AG10803 (cell line): ENCODE measurements around the gene STS.

Experiments used
- DNase-seq: peaks from one replicate; pipeline ENCODE4 v3.0.0; 2010; ENCODE audit warnings: low read depth
- H3K4me3 ChIP-seq: 2 replicates; pipeline ENCODE4 v1.5.1; 2011; ENCODE audit warnings: mild to moderate bottlenecking, low read length, control low read depth
- TF ChIP-seq, protein P1 (sequence below): conservative IDR thresholded peaks from 2 replicates; pipeline ENCODE4 v1.5.1; 2011; ENCODE audit warnings: mild to moderate bottlenecking, low read length, control low read depth, inconsistent platforms

STS gene

DNA sequence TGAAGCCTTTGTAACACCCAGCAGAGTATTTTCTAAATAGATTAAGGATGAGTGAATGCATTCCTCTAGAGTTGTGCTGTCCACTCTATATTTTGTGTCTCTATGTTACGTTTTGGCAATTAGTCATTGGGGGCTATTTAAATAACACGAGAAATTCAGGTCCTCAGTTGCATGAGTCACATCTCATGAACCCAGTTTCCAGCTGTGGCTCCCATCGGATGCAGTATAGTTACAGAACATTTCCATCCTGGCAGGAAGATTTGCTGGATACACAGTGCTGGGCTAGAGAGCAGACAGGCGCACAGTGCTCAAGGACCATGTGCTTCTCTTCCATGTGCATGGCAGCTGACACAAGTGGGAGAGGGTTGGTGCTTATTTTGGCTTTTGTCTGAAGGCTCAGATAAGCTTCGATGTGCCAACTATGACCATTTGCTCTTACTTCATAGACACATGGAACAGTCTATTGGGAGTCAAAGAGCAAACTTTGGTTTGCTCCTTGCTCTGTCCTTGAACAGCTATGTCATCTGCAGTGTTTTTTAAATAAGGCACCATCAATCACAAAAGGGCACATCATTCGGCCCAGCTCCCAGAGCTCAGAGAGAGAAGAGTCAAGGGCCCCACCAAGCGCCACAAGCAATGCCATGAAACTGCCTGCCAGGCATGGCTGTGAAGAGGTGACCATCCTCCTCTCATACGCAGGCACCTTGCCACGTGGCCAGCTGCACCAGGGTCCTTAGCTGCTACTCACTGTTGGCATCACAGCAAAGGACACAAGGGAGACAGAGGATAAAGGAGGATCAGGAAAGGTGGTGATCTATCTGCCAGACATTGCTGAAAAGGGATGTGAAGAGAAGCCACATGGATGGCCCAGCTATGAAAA is 8.1 kb upstream of the STS start:
- TF ChIP-seq, protein P1, sequence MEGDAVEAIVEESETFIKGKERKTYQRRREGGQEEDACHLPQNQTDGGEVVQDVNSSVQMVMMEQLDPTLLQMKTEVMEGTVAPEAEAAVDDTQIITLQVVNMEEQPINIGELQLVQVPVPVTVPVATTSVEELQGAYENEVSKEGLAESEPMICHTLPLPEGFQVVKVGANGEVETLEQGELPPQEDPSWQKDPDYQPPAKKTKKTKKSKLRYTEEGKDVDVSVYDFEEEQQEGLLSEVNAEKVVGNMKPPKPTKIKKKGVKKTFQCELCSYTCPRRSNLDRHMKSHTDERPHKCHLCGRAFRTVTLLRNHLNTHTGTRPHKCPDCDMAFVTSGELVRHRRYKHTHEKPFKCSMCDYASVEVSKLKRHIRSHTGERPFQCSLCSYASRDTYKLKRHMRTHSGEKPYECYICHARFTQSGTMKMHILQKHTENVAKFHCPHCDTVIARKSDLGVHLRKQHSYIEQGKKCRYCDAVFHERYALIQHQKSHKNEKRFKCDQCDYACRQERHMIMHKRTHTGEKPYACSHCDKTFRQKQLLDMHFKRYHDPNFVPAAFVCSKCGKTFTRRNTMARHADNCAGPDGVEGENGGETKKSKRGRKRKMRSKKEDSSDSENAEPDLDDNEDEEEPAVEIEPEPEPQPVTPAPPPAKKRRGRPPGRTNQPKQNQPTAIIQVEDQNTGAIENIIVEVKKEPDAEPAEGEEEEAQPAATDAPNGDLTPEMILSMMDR, result no peak
- peak; percentile 87 for DNase-seq
- H3K4me3 ChIP-seq, result no peak overlapping the region

DNA sequence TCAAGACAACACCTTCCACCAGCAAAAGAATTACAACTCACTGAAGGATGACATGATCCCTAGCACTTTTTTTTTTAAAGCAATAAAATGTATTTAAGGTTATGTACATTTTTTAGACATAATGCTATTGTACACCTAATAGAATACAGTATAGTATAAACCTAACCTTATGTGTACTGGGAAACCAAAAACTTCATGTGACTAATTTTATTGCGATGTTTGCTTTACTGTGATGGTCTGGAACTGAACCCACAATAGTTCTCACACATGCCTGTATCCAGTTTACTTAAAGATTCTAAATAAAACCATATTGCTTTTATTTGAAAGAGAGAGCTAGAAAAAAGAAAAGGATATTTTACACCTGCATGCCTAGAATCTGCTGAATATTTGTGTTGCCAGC is 4.4 kb upstream of the STS start:
- H3K4me3 ChIP-seq, result no peak overlapping the region
- no peak for DNase-seq
- TF ChIP-seq, protein P1, result no peak

DNA sequence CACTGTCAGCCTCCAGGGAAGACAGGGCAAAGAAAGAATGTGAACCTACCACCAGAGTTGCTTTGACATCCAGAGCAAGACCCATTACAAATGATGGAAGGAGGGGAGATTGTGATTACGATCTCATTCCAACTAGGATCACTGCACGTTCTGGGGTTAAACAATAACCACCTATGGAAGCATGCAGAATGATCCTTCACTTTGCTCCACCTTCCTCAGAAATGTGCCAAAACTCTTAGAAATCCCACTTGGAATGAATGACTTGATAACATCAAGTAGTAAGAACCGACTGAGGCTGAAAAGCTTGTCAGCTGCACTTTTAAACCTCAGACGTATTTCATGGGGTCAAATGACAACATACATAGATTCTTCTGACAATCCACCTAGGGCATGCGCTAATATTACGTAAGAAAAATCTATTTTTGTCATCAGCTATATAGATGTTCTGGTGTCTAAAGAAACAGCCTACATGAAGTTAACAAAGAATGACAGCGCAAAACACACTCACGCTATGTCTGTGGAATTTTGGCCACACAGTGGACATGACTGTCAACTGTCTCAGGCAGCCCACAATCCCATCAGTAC is 3.5 kb upstream of the STS start:
- no peak overlapping the region for H3K4me3 ChIP-seq
- DNase-seq, result no peak
- TF ChIP-seq, protein P1, result no peak

DNA sequence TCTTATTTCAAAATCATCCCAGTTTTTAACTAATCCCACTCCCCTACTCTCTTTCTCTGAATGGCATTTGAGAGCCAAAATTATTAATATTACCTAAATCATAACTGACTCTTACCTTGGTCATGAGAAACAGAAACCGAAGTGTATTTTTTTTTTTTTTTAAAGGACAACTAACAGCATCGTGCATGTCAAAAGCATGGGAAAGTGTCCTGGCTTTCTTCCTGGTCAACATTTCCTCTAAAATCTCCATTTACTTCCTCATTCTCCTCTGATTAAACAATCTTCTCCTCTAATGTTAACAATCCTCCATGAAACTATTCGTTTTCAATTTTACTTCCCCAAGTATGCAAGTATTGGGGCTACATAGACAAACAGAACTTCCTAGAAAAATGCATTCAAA is 2.1 kb upstream of the STS start:
- peak; percentile 31 for DNase-seq
- no peak overlapping the region for H3K4me3 ChIP-seq
- TF ChIP-seq, protein P1, result no peak

DNA sequence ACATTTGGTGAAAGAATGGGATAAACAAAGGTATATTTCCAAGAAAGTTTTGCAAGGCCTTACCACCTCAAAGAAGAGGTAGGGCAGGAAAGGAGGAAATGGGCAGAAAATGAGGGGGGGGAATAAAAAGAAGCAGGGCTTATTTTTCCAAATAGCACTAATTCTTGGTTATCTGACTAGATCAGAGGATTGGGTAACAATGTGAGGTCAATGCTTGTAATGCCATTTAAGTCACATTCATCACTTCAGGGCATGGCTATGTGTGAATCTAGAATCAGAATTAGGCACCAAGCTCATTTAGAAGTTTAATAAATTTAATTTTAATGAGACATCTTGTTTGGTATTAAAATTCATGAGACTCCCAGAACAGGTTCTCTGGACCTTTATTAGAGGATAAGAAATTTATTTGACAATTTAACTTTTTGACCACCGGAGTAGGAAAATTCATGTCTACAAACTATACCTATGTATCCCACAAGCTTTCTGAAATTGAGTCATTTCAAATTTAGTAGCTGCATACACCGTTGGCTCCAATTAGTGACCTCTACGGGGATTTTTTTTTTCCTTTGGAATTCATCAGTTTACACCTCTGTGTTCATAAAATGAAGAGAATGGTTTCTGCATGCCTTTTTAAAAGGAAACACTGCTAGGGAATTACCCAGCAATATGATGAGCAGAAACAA is 1.4 kb upstream of the STS start:
- TF ChIP-seq, protein P1, result no peak
- no peak for DNase-seq
- H3K4me3 ChIP-seq, result no peak overlapping the region

DNA sequence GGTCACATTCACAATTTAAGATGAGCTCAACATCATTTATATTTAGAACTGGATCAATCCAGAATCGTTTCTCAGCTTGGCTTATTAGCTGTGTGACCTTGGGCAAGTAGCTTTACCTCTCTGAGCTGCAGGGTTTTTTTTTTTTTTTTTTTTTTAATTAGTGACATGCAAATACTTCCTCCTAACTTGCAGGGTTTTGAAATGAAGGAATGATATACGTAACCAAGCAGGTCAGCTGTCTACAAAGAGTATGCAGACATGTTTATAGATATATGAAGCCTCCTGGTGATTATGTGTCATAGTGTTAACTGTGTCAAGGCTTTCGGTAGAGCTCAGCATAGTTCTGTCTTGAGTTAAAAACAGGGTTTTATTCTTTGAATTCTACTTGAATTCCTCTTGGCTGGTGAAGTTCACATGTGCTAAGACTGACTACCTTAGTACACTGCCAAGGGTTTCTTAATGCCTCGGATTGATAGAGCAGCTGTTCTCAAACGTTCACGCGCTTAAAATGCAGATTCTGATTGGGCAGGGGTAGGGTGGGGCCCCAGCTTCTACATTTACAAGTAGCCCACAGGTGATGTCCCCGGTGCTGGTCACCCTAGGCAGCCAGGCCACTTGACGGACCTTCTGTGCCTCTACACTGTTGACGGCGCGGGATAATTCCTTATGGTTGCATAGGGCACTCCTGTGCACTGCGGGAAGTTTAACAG is 654 bp upstream of the STS start:
- TF ChIP-seq, protein P1, result no peak
- peak overlapping the region; percentile 73 for H3K4me3 ChIP-seq
- no peak for DNase-seq
